ENCODE measurements around the gene GPR157.

GPR157 gene

DNA sequence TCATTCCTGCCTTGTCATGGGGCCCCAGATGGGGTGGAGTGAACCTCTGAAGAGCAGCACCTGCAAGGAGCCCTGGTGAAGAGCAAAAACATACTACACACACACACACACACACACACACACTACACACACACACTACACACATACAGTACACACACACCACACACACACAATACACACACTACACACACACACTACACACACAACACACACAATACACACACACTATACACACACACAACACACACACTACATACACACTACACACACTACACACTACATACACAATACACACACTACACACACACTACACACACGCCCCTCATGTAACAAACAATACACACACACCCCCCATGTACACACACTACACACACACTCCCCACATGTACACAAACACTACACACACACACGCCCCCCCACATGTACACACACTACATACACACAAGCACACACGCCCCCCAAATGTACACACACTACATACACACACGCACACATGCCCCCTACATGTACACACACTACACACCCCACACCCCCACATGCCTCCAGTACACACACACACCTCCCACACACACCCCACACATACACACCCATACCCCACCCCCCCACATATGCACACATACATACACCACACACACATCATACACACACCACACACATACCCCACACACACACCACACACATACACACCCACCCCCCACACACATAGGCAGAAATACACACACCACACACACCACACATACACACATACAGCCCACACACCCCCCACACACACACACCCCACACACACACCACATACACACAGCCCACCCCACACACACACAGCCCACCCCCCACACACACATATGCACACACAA, 68.8 kb downstream of the GPR157 start:
- DNase-seq, result no peak

DNA sequence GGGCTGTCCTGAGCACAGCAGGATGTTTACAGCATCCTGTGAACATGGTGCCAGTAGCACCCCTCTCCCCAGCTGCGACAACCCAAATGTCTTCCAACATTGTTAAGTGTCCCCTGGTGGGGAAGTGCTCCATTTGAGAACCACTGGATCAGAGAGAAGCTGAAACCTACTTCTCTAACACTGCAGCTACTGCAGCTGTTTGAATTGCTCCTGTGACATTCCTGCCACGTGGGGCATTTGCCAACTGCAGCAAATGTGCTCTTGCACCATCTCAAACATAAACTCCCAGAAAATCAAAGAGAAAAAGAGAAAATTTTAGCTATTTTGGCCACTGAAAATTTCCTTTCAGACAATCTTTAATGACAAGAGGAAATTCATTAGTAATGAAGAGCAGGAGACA, 70.4 kb downstream of the GPR157 start:
- no peak for DNase-seq

DNA sequence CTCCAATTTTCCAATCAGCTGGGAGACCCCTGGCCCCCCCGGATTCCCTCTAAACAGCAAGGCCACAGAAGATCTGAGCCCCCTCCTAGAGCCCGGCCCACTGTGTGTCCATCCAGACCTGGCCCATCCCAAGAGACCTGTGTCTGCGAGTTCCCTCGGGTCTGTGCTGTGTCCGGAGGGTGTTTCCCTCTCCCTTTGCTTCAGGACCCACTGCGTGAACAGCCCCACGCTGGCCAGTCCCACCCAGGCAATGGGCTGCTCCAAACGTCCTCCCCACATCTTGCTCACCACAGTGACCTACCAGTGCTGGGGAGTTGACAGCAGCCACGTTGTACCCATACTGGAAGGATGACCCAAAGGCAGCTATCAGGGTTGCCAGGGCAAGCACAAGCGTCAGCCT, 71.1 kb downstream of the GPR157 start:
- DNase-seq, result no peak

DNA sequence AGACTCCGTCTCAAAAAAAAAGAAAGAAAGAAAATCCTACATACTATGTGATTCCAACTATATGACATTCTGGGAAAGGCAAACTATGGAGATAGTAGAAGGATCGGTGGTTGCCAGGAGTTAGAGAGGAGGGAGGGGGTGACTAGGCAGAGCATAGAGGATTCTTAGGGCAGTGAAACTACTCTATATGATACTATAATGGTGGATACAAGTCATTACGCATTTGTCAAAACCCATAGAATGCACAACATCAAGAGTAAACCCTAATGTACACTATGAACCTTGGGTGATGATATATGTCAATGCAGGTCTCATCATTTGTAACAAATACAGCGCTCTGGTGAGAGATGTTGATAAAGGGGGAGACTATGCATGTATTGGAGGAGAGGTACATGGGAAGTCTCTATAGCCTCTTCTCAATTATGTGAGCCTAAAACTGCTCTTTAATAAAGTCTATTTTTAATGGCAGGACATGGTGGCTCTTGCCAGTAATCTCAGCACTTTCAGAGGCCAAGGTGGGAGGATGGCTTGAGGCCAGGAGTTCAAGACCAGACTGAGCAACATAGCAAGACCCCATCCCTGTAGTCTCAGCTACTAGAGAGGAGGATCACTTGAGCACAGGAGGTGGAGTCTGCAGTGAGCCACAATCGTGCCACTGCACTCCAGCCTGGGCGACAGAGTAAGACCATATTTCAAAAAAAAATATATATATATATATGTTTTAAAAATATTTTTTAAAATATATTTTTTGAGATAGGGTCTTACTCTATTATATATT, 76.4 kb downstream of the GPR157 start:
- no peak for DNase-seq

DNA sequence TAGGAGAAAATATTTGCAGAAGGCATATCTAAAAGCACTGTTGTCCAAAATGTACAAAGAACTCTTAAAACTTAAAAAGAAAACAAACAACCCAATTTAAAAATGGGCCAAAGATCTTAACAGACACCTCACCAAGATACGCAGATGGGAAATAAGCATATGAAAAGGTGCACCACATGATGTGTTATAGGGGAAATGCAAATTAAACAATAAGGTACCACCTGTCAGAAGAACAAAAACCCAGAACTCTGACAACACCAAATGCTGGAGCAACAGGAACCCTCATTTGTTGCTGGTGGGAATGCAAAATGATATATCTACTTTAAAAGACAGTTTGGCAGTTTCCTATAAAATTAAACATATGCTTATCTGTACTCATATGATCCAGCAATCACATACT, 77.5 kb downstream of the GPR157 start:
- DNase-seq, result no peak

DNA sequence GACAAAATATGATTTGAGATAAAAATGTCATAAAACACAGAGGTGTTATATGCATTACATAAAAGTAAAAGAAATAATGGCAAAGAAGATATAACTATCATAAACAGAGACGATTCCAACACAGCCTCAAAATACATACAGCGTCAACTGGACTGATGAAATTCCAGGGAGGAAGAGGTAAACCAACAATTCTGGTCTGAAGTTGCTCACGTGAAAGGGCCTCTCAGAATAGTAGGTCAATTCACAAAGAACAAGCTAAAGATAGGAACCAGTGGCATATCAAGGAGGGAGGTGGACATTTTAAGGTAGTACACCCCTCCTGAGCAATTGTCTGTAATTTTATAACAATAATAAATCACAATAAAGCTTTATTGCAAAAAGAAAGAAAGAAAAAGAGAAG, 78.1 kb downstream of the GPR157 start:
- DNase-seq, result no peak

All from hematopoietic multipotent progenitor cell treated with erythropoietin and hydrocortisone succinate and interleukin-3 and kit ligand, for 8 days (in vitro differentiated cells).